Uterus (tissue), 2 donors: ENCODE results near the gene GPLD1.

Experiments used
- CTCF ChIP-seq, 4 experiments: fragments of 200-600 bp in 2 of 4; fragments of 450-650 bp in 2 of 4; sonication (generic) in 2 of 4; IDR thresholded peaks; one replicate each; pipeline ENCODE4 v1.5.1; 2016 to 2019; ENCODE audit warnings: antibody characterized with exemption in 4 of 4, mild to moderate bottlenecking in 2 of 4, moderate library complexity in 1 of 4
- POLR2A ChIP-seq, 2 donors: fragments of 450-650 bp; IDR thresholded peaks; one replicate each; pipeline ENCODE4 v1.6.1; 2016; ENCODE audit warnings: antibody characterized with exemption in 2 of 2, mild to moderate bottlenecking in 1 of 2, moderate library complexity in 1 of 2

GRCh38 chr6:24396824-24397223, 92.6 kb downstream of the GPLD1 start:
- TF ChIP-seq CTCF (IDR thresholded peaks at IDR 0.05) = no peak
- no peak for TF ChIP-seq POLR2A (IDR thresholded peaks at IDR 0.05)
